Activated CD8-positive, alpha-beta T cell treated with anti-CD3 and anti-CD28 coated beads for 36 hours (primary cell): ENCODE measurements around the gene GGT7. TPM values are rescaled to one million over a fixed set of nuclear protein-coding genes. Genes with fewer than 3 reads are reported as not detected.

Source experiments
- ATAC-seq: fragments of 200-7000 bp; cut with Tn5 transposase; one replicate; pipeline ENCODE4 v1.10.0; 2021; ENCODE audit warnings: mild to moderate bottlenecking, moderate library complexity
- CTCF ChIA-PET: fragments of 350-600 bp; sonication (Branson Sonifier 250); formaldehyde crosslinking; loops from one replicate; lab custom pipeline; 2021; ENCODE audit warnings: antibody characterized with exemption; lab: Charles Lee
- POLR2A ChIA-PET: fragments of 350-600 bp; sonication (Branson Sonifier 250); formaldehyde crosslinking; loops from one replicate; lab custom pipeline; 2021; ENCODE audit warnings: antibody characterized with exemption; lab: Charles Lee
- DNase-seq: peaks from one replicate; pipeline ENCODE4 v3.0.0-alpha.2; 2020
- H3K27ac Mint-ChIP-seq: one replicate; pipeline ENCODE4 v1.8.0; 2021; ENCODE audit warnings: mild to moderate bottlenecking, mixed read lengths
- H3K27me3 Mint-ChIP-seq: one replicate; pipeline ENCODE4 v1.8.0; 2021; ENCODE audit warnings: mixed read lengths
- H3K36me3 Mint-ChIP-seq: one replicate; pipeline ENCODE4 v1.8.0; 2021; ENCODE audit warnings: low read depth, mixed read lengths
- H3K4me1 Mint-ChIP-seq: one replicate; pipeline ENCODE4 v1.8.0; 2021; ENCODE audit warnings: low read depth, mixed read lengths
- H3K4me3 Mint-ChIP-seq: one replicate; pipeline ENCODE4 v1.8.0; 2021; ENCODE audit warnings: mild to moderate bottlenecking, moderate library complexity, mixed read lengths
- H3K9me3 Mint-ChIP-seq: one replicate; pipeline ENCODE4 v1.8.0; 2021; ENCODE audit warnings: mixed read lengths
- CTCF ChIP-seq: fragments of 200-600 bp; IDR thresholded peaks from one replicate; pipeline ENCODE4 v1.8.0; 2022; ENCODE audit warnings: antibody characterized with exemption, mild to moderate bottlenecking
- intact Hi-C: fragments of 100-400 bp; cut with micrococcal nuclease; formaldehyde crosslinking; loops from one replicate; pipeline ENCODE4 v1.10.0; 2022
- total RNA-seq, 2 experiments: library from RNA; stranded (reverse); gene quantifications; one replicate each; pipeline ENCODE4 v1.2.3, GENCODE V29; 2021

Gene GGT7
- total RNA-seq, result 10 to 100 TPM; 13.2 to 14.2 TPM

- peak; percentile 90 for DNase-seq
- peak within 1 kb of the TSS; percentile 66 for H3K27ac Mint-ChIP-seq
- peak within 1 kb of the TSS; percentile 79 for H3K4me3 Mint-ChIP-seq
- no peaks in the 10 kb centered on the region for H3K9me3 Mint-ChIP-seq
- POLR2A ChIA-PET, result interaction anchor here (1.1 to 1.7 kb wide), 3 partner anchors 68 to 356 kb away, joined by 3 to 8 read pairs (median 4); partner anchors contain the start of genes DYNLRB1, GSS and MYH7B
- H3K27me3 Mint-ChIP-seq, result no peaks in the 10 kb centered on the region
- peak; percentile 70 for TF ChIP-seq CTCF
- no peaks in the 10 kb centered on the region for H3K36me3 Mint-ChIP-seq
- peak; percentile 49 for ATAC-seq
- H3K4me1 Mint-ChIP-seq, result peaks cover 53% of the 10 kb centered on the region
- CTCF ChIA-PET, result interaction anchor here (1.0 to 6.4 kb wide), 11 partner anchors 9 to 412 kb away, joined by 3 to 94 read pairs (median 6); partner anchors contain the start of genes EIF6, GSS and MYH7B
- intact Hi-C loops, result no loop called here
These were observed at the start of gene GGT7 for GRCh38 chr20:34872622-34873224. GGT7 (minus strand) TSS chr20:34872856; CDS start chr20:34872815, 41 bp downstream.

GRCh38 chr20:34921436-34921835, 48.8 kb upstream of the GGT7 start:
- H3K4me3 Mint-ChIP-seq, result no peak overlapping the region
- ChIA-PET CTCF (no interaction called here), POLR2A (interaction anchor here (1.3 to 1.5 kb wide), 2 partner anchors 12 to 77 kb away, joined by 3 to 4 read pairs; no protein-coding TSS in a partner anchor)
- H3K36me3 Mint-ChIP-seq, result peaks cover 4% of the 10 kb centered on the region
- H3K9me3 Mint-ChIP-seq, result no peaks in the 10 kb centered on the region
- intact Hi-C loops, result no loop called here
- no peak for TF ChIP-seq CTCF
- no peak for DNase-seq
- H3K4me1 Mint-ChIP-seq, result peaks cover 19% of the 10 kb centered on the region
- H3K27ac Mint-ChIP-seq, result no peak overlapping the region
- no peak for ATAC-seq
- H3K27me3 Mint-ChIP-seq, result no peaks in the 10 kb centered on the region

- ATAC-seq (peak; percentile 18), DNase-seq (no peak)
- POLR2A ChIA-PET, result no interaction called here
- CTCF ChIA-PET, result interaction anchor here (1.4 kb wide), 1 partner anchor 46 kb away, joined by 4 read pairs; no protein-coding TSS in a partner anchor
- H3K36me3 Mint-ChIP-seq, result peaks cover 2% of the 10 kb centered on the region
- H3K27me3 Mint-ChIP-seq, result no peaks in the 10 kb centered on the region
- intact Hi-C loops, result no loop called here
- peak overlapping the region; percentile 21 for H3K27ac Mint-ChIP-seq
- no peaks in the 10 kb centered on the region for H3K9me3 Mint-ChIP-seq
- H3K4me1 Mint-ChIP-seq, result peaks cover 13% of the 10 kb centered on the region
- no peak for TF ChIP-seq CTCF
- H3K4me3 Mint-ChIP-seq, result no peak overlapping the region
These were observed 47.4 kb upstream of the GGT7 start for GRCh38 chr20:34920055-34920454.

- ChIA-PET POLR2A (interaction anchor here (1.5 kb wide), 1 partner anchor 29 kb away, joined by 3 read pairs; no protein-coding TSS in a partner anchor), CTCF (no interaction called here)
- H3K9me3 Mint-ChIP-seq, result no peaks in the 10 kb centered on the region
- H3K4me1 Mint-ChIP-seq, result peaks cover 13% of the 10 kb centered on the region
- no peak for TF ChIP-seq CTCF
- intact Hi-C loops, result no loop called here
- no peak overlapping the region for H3K4me3 Mint-ChIP-seq
- H3K27ac Mint-ChIP-seq, result no peak overlapping the region
- ATAC-seq (no peak), DNase-seq (no peak)
- no peaks in the 10 kb centered on the region for H3K27me3 Mint-ChIP-seq
- peaks cover 2% of the 10 kb centered on the region for H3K36me3 Mint-ChIP-seq
These were observed 44.2 kb upstream of the GGT7 start for GRCh38 chr20:34916774-34917354.
